NCI-H2196 treated with DMSO at 0.1 percent for 48 hours (cell line): ENCODE measurements around the gene CNGA4.

Experiments used
- DNase-seq: peaks from one replicate; lab custom pipeline; 2025; ENCODE audit not compliant: unreplicated experiment; lab: John Stamatoyannopoulos, UW

Gene CNGA4

GRCh38 chr11:6238902-6239301 lies at the start of gene CNGA4:
CNGA4 (plus strand) TSS chr11:6239089; CDS start chr11:6239207, 118 bp downstream.
- peak; percentile 67 for DNase-seq

DNA sequence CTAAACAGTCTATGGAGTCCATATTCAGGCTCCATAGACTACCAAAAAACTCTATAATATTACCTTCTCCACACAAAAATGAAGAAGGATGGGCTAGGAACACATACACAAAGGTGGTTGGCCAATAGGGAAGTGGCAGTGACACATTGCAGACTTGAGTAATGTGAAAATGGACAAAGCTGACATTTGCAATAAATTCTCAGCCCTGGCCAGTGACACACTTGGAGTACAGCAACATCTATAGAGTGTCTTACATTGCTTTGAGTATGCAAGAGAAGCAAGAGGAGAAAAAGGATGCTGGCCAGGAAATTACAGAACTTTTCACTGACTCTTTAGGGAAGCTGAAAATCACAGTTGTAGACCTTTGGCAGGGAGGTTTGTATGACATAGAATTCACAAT lies 47.1 kb upstream of the CNGA4 start:
- DNase-seq, result no peak

- DNase-seq, result no peak
These were observed 44.8 kb upstream of the CNGA4 start for GRCh38 chr11:6194065-6194581.

GRCh38 chr11:6196396-6196795 lies 42.5 kb upstream of the CNGA4 start:
- no peak for DNase-seq

DNA sequence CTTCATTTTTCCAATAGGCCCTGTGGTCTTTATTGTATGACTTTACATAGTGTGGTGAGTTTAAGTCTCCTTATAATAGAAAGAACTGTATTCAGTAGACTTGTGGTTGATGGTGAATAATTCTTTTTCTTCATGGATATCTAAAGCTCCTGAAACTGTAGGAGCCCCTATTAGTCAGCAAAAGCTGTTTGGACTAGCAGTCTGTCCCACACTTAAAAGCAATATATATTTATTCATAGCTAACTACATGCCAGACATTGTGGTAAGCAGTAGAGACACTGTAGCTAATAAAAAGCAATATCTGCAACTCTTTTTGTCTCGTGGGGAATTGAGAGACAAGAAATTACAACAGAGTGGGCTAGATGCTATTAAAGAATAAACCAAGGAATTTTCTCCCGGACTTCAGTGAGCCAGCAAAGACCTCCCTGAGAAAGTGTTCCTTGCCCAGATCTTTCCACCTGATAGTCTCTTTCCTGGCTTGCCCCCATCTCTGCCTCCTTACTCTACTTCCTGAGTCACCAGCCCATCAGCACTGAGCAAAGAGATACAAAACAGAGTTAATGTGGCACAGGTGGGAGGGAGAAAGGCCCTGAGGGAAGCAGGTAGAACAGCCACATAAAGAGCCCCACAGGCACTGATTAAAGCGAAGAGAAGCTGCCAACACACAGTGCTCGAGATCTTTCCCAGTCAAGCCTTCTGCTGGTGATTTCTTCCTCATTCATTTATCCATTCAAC lies 41.3 kb upstream of the CNGA4 start:
- DNase-seq, result no peak

- DNase-seq, result no peak
These were observed 39.6 kb upstream of the CNGA4 start, which contains the start of gene OR52W1 for GRCh38 chr11:6199174-6199810. OR52W1 (plus strand) TSS chr11:6199224; CDS start chr11:6199224, 0 bp downstream.

DNA sequence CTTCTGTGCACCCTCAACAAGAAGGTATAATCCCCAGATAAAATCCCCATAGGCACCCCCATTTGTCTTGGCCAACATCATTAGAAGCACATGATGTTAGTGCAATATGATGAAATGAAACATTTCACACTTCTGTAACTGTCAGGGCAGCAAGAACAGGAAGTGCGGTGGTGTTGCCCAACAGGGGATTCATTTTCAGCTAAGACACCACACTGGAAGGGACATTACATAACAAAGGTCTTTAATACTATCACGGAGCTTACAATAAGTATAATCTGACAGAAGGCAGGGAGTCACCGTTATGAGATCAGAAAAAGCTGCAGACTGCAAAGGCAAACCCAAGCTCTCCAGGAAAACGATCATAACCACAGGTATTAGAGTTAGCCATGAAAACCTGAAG lies 37.9 kb upstream of the CNGA4 start:
- DNase-seq, result no peak

- no peak for DNase-seq
These were observed 37.4 kb upstream of the CNGA4 start for GRCh38 chr11:6201481-6201880.

GRCh38 chr11:6202041-6202440 lies 36.8 kb upstream of the CNGA4 start:
- no peak for DNase-seq

DNA sequence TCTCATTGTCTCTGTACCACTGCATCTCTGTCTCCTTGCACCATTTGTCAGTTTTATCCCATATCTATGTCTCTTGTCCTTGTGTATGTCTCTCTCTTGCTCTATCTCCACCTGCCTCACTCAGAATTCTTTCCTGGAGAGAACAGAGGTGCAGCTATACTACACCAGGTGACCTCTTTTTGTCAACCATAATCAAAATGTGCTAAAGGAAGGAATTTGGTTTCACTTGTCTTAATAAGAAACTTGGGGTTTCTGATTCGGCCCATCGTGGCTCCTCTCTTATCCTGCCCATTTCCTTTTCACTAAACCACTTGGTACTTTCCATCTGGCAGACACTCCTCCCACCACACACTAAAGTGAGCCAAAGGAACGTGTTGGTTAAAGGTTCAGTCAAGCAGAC lies 35.6 kb upstream of the CNGA4 start:
- DNase-seq, result no peak

- no peak for DNase-seq
These were observed 34.2 kb upstream of the CNGA4 start for GRCh38 chr11:6204706-6205105.

DNA sequence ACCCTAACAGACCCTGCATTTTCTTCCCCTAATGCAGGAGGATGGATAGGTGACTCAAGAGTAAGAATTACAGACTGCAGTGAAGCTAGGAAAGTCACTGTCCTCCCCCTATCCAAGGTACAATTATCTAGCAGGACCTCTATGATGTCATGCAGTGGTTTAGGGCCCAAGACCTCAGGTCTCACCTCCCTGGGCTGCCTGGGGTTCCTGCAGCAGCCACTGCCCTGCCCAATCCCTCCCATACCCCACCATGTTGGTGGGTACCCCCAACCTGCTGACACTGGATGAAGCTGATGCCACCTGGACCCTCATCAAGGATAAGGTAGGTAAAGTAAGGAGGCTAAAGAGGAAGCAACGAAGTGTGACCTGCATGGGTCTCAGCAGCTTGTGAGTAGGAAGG lies 33.5 kb upstream of the CNGA4 start, which contains the start of gene C11orf42:
Gene C11orf42 (plus strand): TSS at position 192 of the 400 bp plus-strand sequence. CDS start 59 bp downstream, at position 251.
- no peak for DNase-seq

GRCh38 chr11:6206456-6207180 lies 32.3 kb upstream of the CNGA4 start:
- DNase-seq, result no peak

DNA sequence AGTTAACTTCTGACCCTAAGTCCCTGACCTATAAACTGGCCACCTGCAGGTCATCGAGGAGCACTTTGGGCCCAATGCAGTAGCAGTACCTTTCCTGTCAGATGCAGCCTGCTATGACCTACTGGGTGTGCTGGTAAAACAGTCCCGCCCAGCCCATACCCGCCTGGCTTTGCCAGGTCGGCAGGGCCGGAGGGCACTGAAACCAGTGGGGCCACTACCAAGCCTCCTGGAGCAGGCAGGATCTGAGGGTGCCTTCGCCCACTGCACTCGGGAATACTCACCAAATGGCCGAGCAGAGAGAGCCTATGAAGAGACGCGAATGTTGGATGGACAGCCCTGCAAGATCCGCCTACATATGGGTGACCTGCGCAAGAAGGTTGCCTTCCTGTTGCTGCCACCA lies 29.1 kb upstream of the CNGA4 start:
- DNase-seq, result no peak

GRCh38 chr11:6210274-6210955 lies 28.5 kb upstream of the CNGA4 start:
- no peak for DNase-seq

DNA sequence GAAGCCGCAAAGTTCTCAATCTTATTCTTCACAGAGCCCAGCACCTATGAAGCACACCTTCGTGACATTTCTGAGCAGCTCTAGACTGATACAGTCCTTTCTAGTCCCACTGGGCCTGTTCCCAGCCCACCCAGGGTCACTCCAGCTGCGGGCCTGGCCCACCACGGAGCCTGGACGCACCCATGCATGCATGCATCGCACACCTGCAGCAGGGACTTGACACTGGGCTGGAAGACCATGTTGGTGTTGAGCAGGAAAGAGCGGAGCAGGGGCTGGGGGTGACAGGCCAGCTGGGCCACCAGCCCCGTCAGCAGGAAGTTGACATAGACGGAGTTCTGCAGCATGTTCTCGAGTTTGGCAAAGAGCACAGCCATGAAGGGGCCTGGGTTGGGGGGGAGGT lies 24.4 kb upstream of the CNGA4 start:
- DNase-seq, result no peak

GRCh38 chr11:6216501-6216900 lies 22.4 kb upstream of the CNGA4 start:
- DNase-seq, result no peak

DNA sequence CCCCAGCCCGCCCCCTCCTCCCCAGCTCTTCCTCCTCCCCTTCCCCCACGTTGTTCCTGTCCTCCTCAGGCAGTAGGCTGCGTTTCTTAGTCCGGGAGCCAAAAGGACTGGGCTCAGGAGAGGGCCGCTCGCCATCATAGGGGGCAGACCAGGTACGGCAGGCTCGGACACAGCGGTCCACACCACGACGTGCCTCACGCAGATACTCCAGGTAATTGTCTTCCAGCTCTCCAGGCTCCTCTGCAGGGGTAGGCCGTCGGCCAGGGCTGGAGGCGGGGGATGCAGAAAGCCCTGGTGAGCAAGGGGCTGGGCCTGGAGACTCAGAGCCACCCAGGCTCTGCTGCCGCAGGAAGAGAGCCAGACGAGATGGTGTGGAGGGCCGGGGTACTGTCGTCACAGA lies 21.2 kb upstream of the CNGA4 start:
- no peak for DNase-seq

GRCh38 chr11:6219359-6219758 lies 19.5 kb upstream of the CNGA4 start:
- DNase-seq, result no peak

DNA sequence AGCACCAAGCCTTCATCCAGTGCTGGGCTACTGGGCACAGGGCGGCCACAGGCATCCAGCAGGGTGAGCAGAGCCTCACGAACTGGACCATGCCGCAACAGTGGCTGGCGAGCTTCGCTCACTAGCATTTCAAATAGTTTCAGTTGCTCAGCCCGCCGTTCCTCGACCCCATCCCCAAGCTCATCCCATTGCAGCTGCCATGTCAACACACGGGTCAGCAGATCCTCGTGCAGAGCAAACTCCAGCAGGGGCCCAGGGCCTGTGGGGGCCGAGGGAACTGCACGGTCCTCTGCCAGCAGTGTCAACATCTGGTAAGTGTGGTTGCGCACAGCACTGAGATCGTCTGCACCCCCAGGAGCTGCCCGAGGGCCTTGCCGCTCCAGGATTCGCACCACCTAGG lies 15.0 kb upstream of the CNGA4 start:
- no peak for DNase-seq

- DNase-seq, result no peak
These were observed 14.5 kb upstream of the CNGA4 start for GRCh38 chr11:6224421-6224820.
